DMS 273 (cell line): ENCODE data around the gene KDM7A.
A peak's percentile ranks its signal among the peaks of the same experiment; 100 is the strongest.
"Not testable (repeated sequence)": the region's sequence is repeated elsewhere in the genome, so short reads cannot be mapped to it uniquely, and the experiment has no call there.

Experiments used
- DNase-seq: peaks from one replicate; lab custom pipeline; 2025; ENCODE audit not compliant: unreplicated experiment; lab: John Stamatoyannopoulos, UW

The KDM7A gene

GRCh38 chr7:140176811-140177702, at the start of gene KDM7A:
KDM7A (minus strand) TSS chr7:140176983; CDS start chr7:140176937, 46 bp downstream.
- DNase-seq = peak; percentile 99

GRCh38 chr7:140225562-140226249, 48.9 kb upstream of the KDM7A start:
- DNase-seq = no peak

- DNase-seq = no peak
These were observed 46.9 kb upstream of the KDM7A start for GRCh38 chr7:140223515-140224221.

- no peak for DNase-seq
These were observed 46.0 kb upstream of the KDM7A start for GRCh38 chr7:140222814-140223213.

- DNase-seq = no peak
These were observed 43.1 kb upstream of the KDM7A start for GRCh38 chr7:140219672-140220524.

- no peak for DNase-seq
These were observed 41.9 kb upstream of the KDM7A start for GRCh38 chr7:140218656-140219055.

GRCh38 chr7:140217750-140218501, 41.1 kb upstream of the KDM7A start:
- DNase-seq = no peak

GRCh38 chr7:140215281-140215680, 38.5 kb upstream of the KDM7A start:
- DNase-seq = no peak

- peak; percentile 98 for DNase-seq
These were observed 37.4 kb upstream of the KDM7A start for GRCh38 chr7:140214075-140214684.

GRCh38 chr7:140213684-140214074, 36.9 kb upstream of the KDM7A start:
- DNase-seq = no peak

GRCh38 chr7:140212100-140212881, 35.5 kb upstream of the KDM7A start:
- DNase-seq = no peak

- DNase-seq = no peak
These were observed 34.9 kb upstream of the KDM7A start for GRCh38 chr7:140211698-140212097.

GRCh38 chr7:140209866-140210609, 33.3 kb upstream of the KDM7A start:
- DNase-seq = no peak

GRCh38 chr7:140206616-140207389, 30.0 kb upstream of the KDM7A start:
- no peak for DNase-seq

GRCh38 chr7:140205600-140205999, 28.8 kb upstream of the KDM7A start:
- no peak for DNase-seq

GRCh38 chr7:140203556-140203955, 26.8 kb upstream of the KDM7A start:
- no peak for DNase-seq

GRCh38 chr7:140202942-140203341, 26.2 kb upstream of the KDM7A start:
- DNase-seq = not testable (repeated sequence)
